ENCODE results near the gene ENTPD6.

ENTPD6 gene

GRCh38 chr20:25215521-25215920 is 20.0 kb downstream of the ENTPD6 start:
- TF ChIP-seq, protein P1, sequence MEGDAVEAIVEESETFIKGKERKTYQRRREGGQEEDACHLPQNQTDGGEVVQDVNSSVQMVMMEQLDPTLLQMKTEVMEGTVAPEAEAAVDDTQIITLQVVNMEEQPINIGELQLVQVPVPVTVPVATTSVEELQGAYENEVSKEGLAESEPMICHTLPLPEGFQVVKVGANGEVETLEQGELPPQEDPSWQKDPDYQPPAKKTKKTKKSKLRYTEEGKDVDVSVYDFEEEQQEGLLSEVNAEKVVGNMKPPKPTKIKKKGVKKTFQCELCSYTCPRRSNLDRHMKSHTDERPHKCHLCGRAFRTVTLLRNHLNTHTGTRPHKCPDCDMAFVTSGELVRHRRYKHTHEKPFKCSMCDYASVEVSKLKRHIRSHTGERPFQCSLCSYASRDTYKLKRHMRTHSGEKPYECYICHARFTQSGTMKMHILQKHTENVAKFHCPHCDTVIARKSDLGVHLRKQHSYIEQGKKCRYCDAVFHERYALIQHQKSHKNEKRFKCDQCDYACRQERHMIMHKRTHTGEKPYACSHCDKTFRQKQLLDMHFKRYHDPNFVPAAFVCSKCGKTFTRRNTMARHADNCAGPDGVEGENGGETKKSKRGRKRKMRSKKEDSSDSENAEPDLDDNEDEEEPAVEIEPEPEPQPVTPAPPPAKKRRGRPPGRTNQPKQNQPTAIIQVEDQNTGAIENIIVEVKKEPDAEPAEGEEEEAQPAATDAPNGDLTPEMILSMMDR (IDR thresholded peaks at IDR 0.05; ENCODE audit: insufficient read depth, missing control alignments): no peak
- no peak for FAIRE-seq
- no peak for DNase-seq (ENCODE audit: insufficient read length, low spot score)

DNA sequence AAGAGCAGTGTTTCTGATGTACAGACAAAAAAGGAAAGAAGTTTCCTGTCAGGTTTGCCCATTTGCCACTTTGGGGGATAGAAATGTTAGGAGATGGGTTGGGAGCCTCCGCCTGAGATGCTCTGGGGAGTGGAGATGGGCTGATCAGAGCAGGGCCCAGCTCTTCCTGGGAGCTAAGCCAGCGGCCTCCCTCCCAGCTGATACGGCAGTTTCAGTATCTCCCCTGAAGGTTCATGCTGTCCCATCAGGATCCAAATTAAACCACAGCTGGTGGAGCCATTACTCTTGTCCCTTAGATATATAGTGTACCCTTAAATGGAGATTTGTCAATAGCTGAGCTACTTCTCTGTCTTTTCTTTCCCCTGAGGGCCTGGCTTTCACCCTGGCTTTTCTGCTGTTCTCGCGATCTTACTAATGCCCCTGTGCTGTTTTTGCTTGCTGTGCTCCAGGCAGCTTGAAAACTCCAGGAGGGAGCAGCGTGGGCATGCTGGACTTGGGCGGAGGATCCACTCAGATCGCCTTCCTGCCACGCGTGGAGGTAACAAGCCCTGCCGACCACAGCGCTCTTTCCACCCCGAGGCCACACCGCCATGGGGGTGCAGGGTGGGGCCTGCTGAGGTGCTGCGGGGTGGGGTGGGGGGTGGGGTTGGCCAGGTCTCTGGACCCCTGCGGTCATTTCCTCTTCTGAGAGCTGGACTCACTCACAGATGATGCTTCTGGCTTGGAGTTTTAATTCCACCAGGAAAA is 20.9 kb downstream of the ENTPD6 start:
- FAIRE-seq: no peak
- TF ChIP-seq, protein P1 (IDR thresholded peaks at IDR 0.05; ENCODE audit: insufficient read depth, missing control alignments): no peak
- DNase-seq (ENCODE audit: insufficient read length, low spot score): no peak

GRCh38 chr20:25217161-25218108 is 21.9 kb downstream of the ENTPD6 start:
- DNase-seq (ENCODE audit: insufficient read length, low spot score) (no peak), FAIRE-seq (no peak)
- TF ChIP-seq, protein P1 (IDR thresholded peaks at IDR 0.05; ENCODE audit: insufficient read depth, missing control alignments): no peak

DNA sequence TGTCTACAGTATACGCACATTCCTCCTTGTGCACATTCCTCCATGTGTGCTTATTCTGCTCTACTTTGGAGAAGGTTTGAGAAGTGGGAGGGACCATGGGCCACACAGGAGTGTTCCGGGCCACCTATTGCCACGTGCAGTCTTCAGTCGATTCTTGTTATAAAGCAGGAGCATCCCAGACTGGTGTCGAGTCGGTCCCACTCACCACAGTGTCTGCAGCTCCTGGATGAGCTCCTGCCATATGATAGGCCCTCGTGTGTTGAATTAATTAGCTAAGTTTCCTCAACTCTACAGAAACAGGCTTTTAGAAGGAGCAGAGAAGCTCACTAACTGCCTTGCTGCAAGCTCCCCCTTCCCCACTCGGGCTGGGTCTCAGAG is 22.6 kb downstream of the ENTPD6 start:
- FAIRE-seq (no peak), DNase-seq (ENCODE audit: insufficient read length, low spot score) (no peak)
- TF ChIP-seq, protein P1 (IDR thresholded peaks at IDR 0.05; ENCODE audit: insufficient read depth, missing control alignments): no peak

DNA sequence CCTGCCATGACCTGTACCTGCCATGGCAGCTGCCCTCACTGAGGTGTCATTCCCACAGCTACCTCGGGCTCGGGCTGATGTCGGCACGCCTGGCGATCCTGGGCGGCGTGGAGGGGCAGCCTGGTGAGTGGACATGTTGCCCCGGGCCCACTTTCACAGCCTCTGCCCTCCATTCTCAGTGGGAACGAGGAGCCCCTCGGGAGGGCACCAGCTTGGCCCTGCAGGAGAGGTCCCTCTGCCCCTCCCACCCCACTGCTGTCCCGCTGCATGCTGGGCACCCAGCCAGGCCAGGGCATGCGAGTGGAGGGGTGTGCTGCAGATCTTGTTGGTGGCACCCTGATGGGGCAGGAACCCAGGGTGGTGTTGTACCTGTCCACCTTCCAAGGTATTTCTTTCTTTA is 23.0 kb downstream of the ENTPD6 start:
- no peak for FAIRE-seq
- TF ChIP-seq, protein P1 (IDR thresholded peaks at IDR 0.05; ENCODE audit: insufficient read depth, missing control alignments): no peak
- no peak for DNase-seq (ENCODE audit: insufficient read length, low spot score)

GRCh38 chr20:25219365-25219764 is 23.9 kb downstream of the ENTPD6 start:
- TF ChIP-seq, protein P1 (IDR thresholded peaks at IDR 0.05; ENCODE audit: insufficient read depth, missing control alignments): no peak
- DNase-seq (ENCODE audit: insufficient read length, low spot score) (no peak), FAIRE-seq (no peak)
